GM12872 (cell line): ENCODE data around the gene NUP160.

ENCODE experiments used
- CTCF ChIP-seq: IDR thresholded peaks from 3 replicates; pipeline ENCODE4 v1.5.1; 2011; ENCODE audit warnings: low read depth, mild to moderate bottlenecking, low read length, moderate library complexity; ENCODE audit not compliant: insufficient read depth

The NUP160 gene

DNA sequence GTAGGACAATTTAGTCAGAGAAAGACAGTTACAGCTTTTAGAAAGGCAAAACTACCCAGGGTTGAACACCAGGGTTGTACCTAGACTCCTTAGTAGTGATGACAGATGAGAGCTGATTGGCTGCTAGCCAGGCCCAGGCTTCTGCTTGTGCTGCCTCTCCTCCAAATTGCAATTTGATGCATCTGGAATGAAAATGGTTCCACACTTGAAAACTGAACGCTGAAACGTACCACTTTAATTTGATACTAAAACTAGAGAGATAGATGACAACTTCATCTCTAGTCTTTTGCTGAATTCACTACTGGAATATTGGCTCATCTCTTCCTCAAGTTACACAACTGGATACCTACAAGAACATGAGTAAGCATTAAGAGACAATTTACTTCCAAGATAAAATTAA is 61.8 kb downstream of the NUP160 start:
- TF ChIP-seq CTCF = no peak

DNA sequence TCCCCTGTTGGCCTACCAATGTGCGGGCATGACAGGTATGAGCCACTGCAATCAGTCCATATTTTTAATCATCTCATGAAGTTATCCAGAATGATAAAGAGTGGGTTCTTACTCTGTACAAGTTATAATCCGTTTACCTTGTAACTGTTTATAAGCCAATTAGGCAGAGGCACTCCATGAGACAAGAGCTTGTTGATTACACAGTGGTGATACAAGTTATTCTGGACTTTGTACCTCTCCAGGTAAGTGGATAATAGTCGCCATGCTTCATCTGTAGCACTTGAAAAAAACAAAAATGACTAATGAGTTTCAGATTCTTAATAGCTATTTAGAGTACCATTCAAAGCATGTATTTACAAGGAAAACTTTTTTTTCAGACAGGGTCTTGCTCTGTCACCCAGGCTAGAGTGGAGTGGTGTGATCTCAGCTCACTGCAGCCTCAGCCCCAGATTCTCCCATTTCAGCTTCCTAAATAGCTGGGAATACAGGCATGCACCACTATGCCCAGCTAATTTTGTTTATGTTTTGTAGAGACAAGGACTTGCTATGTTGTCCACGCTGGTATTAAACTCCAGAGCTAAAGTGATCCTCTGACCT is 63.3 kb downstream of the NUP160 start:
- TF ChIP-seq CTCF = no peak

DNA sequence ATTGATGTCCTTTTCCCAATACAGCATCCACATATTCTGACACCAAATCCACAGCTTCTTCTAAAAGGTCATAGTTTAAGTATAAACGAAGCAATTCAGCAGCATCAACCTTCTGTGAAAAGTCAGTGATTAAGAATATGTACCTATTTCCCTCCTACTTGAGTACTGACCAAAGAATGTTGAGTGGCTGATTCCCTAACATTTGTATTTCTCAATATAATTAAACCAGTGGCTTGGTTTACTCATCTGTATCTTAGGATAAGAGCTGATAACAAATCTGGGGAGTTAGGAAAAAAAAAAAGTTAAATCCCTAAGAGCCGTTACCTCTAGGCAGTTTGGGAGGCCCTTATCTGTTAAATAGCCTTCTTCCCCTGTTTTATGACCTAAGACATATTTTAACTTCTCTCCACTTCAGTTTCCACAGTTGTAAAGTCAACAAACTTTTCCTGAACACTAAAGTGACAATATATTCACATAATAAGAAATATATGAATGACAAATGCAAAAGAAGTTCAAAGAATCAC is 65.0 kb downstream of the NUP160 start:
- no peak for TF ChIP-seq CTCF

GRCh38 chr11:47778878-47779483 is 69.2 kb downstream of the NUP160 start:
- TF ChIP-seq CTCF = no peak

DNA sequence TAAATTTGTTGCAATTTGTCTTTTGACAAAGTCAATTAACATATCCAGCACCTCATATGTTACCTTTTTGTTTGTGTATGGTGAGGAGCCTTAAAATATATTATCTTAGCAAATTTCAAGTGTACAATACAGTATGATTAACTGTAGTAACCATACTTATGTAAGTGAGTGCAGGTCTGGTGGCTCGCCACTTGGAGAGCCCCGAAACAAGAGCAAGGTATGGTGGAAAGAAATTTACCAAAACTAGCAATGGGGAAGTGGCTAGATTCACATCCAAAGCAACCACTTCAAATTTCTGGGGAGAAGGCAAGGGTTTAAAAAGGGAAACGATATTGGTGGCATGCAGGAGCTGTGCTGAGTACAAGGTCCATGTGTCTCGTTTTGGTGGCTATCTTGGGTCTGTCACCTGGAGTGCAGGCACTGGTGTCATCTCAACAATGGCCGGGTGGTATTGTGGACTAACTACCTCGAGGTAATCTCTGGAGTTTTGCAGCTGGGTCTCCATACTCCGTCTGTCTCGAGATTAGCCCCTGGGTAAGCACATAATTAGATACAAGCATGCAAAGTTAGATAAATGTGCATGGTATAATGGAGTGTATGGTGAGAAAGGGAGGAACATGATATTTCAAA is 72.8 kb downstream of the NUP160 start:
- no peak for TF ChIP-seq CTCF

DNA sequence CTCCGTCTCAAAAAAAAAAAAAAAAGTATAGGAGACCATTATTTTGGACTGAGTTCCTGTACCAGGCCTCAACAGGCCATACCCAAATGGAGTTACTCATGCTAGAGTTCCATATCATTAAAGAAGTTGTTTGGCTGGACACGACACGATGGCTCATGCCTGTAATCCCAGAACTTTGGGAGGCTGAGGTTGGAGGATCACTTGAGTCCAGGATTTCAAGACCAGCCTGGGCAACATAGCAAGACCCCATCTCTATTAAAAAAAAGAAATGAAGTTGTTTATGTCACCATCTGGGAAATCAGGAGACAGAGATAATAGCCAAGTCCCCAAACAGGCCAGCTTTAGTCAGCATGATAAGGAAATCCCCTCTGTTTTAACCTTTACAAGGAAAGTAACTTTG is 74.3 kb downstream of the NUP160 start:
- TF ChIP-seq CTCF = no peak

DNA sequence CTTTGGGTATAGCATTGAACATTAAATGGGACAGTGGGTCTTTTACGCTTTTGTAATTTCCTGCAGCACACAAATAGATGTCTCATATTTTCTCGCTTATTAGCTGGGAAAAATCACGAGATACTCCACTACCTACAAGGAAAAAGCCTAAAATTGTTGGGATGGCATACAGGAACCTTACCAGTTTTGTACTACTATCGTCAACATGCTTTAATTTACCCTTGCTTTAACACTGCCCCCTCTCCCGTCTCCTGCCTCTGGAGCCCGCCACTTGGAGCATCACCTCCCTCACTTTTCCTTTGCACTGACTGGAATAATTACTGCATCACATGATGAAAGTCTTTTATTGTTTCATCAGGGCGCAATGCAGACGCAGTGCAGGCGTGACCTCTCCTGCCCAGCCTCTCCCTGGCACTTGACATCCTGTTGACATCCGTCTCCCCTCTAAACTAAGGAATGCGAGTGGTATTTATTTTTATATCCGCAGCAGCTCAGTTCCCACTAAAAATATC is 80.0 kb downstream of the NUP160 start:
- TF ChIP-seq CTCF = no peak
